ENCODE data around the gene SENP1. TPM values are rescaled to one million over a fixed set of nuclear protein-coding genes. Genes with fewer than 3 reads are reported as not detected.

Gene SENP1
- total RNA-seq, 1 donor from 2014 or later, result 15.1 TPM

DNA sequence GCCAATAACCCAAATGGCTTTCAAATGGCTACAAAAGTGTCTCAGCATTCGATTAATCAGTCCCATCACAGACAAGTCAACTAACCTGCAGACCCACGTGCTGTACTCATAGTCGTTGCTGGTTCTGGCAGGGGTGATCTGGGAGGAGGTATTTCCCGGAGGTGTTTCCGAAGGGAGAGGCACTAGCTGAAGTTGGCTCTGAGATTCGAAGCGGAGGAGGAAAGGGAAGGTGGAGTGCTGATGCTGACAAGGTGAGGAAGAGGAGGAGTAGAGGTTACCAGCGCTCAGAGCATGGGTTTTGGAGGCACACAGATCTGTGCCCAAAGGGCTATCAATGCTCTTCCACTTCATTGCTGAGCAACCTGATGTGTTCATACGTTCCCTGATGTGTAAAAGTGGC is 81.1 kb downstream of the SENP1 start:
- H3K9ac ChIP-seq (ENCODE audit: low read depth in 1 of 3, low read length in 3 of 3), result no peak overlapping the region
- peaks cover 12 to 27% (median 27%) of the 10 kb centered on the region in 3 donors for H3K4me1 ChIP-seq (ENCODE audit: control insufficient read depth in 3 of 3, insufficient read depth in 3 of 3, low read length in 3 of 3)
- no peaks in the 10 kb centered on the region for H3K9me3 ChIP-seq (ENCODE audit: control insufficient read depth in 3 of 3, low read length in 3 of 3)

DNA sequence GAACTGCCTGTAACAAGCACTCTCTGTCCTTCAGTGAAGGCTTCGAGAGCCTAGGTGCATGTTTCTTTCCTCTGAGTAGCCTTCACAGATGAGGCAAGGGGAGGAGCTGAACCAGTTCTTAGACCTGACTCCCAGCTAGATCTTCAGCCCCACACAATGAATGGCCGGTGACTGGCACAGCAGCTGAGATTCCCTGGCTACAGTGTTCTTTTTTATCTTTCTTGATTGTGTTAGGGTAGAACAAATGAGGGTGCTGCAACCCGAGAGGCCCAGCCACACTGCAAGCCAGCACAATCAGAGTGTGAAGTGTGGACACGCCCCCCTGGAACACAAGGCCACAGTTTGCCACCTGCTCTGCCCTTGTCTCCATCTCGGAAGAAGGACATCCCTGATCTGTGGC is 82.5 kb downstream of the SENP1 start:
- Histone ChIP-seq H3K27me3 (ENCODE audit: control insufficient read depth in 3 of 3, insufficient read depth in 3 of 3, low read length in 3 of 3) (peaks cover 0 to 4% (median 3%) of the 10 kb centered on the region in 3 donors), H3K27ac (ENCODE audit: low read depth, low read length) (no peak overlapping the region), H3K4me1 (ENCODE audit: control insufficient read depth in 3 of 3, insufficient read depth in 3 of 3, low read length in 3 of 3) (peaks cover 1 to 14% (median 14%) of the 10 kb centered on the region in 3 donors), H3K36me3 (ENCODE audit: control insufficient read depth in 3 of 3, insufficient read depth in 3 of 3, low read length in 3 of 3) (no peaks in the 10 kb centered on the region), H3K9ac (ENCODE audit: low read depth in 1 of 3, low read length in 3 of 3) (no peak overlapping the region), H3K4me3 (ENCODE audit: low read length in 3 of 3) (no peak overlapping the region), H3K9me3 (ENCODE audit: control insufficient read depth in 3 of 3, low read length in 3 of 3) (no peaks in the 10 kb centered on the region)

More for the DNA sequence above, 81.1 kb downstream of the SENP1 start:
- Histone ChIP-seq H3K36me3 (ENCODE audit: control insufficient read depth in 3 of 3, insufficient read depth in 3 of 3, low read length in 3 of 3) (no peaks in the 10 kb centered on the region), H3K27me3 (ENCODE audit: control insufficient read depth in 3 of 3, insufficient read depth in 3 of 3, low read length in 3 of 3) (peaks cover 0 to 4% (median 3%) of the 10 kb centered on the region in 3 donors), H3K4me3 (ENCODE audit: low read length in 3 of 3) (no peak overlapping the region), H3K27ac (ENCODE audit: low read depth, low read length) (no peak overlapping the region)

DNA sequence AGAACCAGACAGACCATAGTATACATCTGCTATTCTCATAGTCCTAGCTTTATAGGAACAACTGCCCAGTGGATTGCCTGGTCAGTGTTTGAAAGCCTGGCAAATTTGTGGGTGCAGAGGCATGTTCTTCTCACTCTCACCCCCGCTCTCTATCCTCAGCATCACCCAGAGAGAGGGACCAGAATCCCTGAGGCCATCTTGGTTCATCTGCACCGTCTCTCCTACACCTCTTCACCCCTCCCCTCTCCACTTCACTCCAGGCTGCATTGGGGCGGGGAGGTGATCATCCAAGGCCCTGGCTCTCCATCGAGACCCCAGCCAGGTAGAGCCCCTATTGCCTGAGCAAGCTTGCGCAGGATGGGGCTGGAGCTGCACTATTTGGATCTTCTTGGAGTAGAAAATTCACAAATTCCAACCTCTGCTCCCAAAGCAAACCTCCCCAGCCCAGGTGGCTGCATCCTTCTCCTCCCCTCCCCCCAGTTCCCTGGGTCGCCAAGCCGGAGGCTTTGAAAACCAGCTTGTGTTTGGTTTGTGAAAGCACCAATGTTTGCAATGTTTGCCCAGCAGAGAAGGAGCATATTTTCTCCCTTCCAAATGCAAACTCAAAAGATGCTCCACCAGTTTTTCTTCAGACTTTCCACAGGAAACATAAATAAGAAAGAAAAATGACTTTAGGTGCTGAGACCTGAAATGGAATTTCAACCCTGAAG is 83.0 kb downstream of the SENP1 start:
- Histone ChIP-seq H3K4me1 (ENCODE audit: control insufficient read depth in 3 of 3, insufficient read depth in 3 of 3, low read length in 3 of 3) (peaks cover 0 to 14% (median 13%) of the 10 kb centered on the region in 3 donors), H3K36me3 (ENCODE audit: control insufficient read depth in 3 of 3, insufficient read depth in 3 of 3, low read length in 3 of 3) (no peaks in the 10 kb centered on the region), H3K9me3 (ENCODE audit: control insufficient read depth in 3 of 3, low read length in 3 of 3) (no peaks in the 10 kb centered on the region), H3K27ac (ENCODE audit: low read depth, low read length) (no peak overlapping the region), H3K4me3 (ENCODE audit: low read length in 3 of 3) (no peak overlapping the region), H3K27me3 (ENCODE audit: control insufficient read depth in 3 of 3, insufficient read depth in 3 of 3, low read length in 3 of 3) (peaks cover 0 to 4% (median 3%) of the 10 kb centered on the region in 3 donors), H3K9ac (ENCODE audit: low read depth in 1 of 3, low read length in 3 of 3) (no peak overlapping the region)

DNA sequence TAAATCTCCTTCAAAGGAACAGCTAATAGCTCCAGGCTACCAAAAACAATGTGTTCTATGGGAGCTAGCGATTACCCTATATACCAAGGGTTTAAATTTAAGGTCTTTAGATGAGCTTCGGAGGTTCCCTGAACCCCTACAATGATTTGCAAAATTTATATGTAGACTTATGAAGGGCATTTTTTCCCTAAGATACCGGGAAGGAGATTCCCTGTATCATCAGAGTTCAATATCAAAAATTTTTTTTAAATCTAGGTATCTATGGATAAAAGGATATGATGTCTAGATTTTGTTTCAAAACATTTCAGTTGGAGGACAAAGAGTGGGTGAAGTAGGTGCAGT is 83.7 kb downstream of the SENP1 start:
- Histone ChIP-seq H3K4me1 (ENCODE audit: control insufficient read depth in 3 of 3, insufficient read depth in 3 of 3, low read length in 3 of 3) (peaks cover 0 to 14% (median 13%) of the 10 kb centered on the region in 3 donors), H3K27me3 (ENCODE audit: control insufficient read depth in 3 of 3, insufficient read depth in 3 of 3, low read length in 3 of 3) (peaks cover 0 to 8% (median 6%) of the 10 kb centered on the region in 3 donors), H3K9ac (ENCODE audit: low read depth in 1 of 3, low read length in 3 of 3) (no peak overlapping the region), H3K36me3 (ENCODE audit: control insufficient read depth in 3 of 3, insufficient read depth in 3 of 3, low read length in 3 of 3) (no peaks in the 10 kb centered on the region), H3K27ac (ENCODE audit: low read depth, low read length) (no peak overlapping the region), H3K9me3 (ENCODE audit: control insufficient read depth in 3 of 3, low read length in 3 of 3) (no peaks in the 10 kb centered on the region), H3K4me3 (ENCODE audit: low read length in 3 of 3) (no peak overlapping the region)

DNA sequence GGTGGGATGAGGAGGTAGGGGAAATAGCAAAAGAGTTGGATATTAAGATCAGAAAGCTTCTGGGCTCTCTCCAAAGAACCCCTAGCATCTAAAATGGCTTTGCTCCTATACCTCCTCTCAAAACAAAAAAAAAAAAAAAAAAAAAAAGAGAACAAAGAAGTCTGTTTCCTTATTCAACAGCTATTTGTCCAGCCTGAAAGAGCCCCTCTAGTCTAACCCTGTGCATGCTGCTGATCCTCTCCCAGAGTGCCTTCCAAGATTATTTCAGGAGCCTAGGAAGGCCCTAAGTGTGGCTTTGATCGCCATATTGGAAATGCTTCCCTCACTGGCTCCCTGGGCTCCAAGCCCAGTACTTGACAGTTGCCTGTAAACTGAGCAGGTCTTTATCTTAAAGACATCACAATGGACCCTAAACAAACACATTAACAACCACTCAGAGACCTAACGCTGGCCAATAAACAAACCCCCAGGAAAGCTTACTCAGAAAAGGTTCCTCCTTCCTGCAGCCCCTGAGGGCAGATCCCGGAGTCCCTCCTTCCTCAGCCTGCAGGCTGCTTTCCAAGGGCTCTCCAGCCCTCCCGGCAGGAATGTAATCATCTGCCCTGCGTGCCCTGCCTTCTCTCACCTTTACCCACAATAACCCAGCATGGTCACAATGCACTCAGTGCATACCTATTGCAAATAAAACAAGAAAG is 84.2 kb downstream of the SENP1 start:
- Histone ChIP-seq H3K9me3 (ENCODE audit: control insufficient read depth in 3 of 3, low read length in 3 of 3) (no peaks in the 10 kb centered on the region), H3K4me3 (ENCODE audit: low read length in 3 of 3) (no peak overlapping the region), H3K9ac (ENCODE audit: low read depth in 1 of 3, low read length in 3 of 3) (no peak overlapping the region), H3K27me3 (ENCODE audit: control insufficient read depth in 3 of 3, insufficient read depth in 3 of 3, low read length in 3 of 3) (peaks cover 0 to 9% (median 9%) of the 10 kb centered on the region in 3 donors), H3K36me3 (ENCODE audit: control insufficient read depth in 3 of 3, insufficient read depth in 3 of 3, low read length in 3 of 3) (no peaks in the 10 kb centered on the region), H3K27ac (ENCODE audit: low read depth, low read length) (no peak overlapping the region), H3K4me1 (ENCODE audit: control insufficient read depth in 3 of 3, insufficient read depth in 3 of 3, low read length in 3 of 3) (peaks cover 0 to 14% (median 13%) of the 10 kb centered on the region in 3 donors)

DNA sequence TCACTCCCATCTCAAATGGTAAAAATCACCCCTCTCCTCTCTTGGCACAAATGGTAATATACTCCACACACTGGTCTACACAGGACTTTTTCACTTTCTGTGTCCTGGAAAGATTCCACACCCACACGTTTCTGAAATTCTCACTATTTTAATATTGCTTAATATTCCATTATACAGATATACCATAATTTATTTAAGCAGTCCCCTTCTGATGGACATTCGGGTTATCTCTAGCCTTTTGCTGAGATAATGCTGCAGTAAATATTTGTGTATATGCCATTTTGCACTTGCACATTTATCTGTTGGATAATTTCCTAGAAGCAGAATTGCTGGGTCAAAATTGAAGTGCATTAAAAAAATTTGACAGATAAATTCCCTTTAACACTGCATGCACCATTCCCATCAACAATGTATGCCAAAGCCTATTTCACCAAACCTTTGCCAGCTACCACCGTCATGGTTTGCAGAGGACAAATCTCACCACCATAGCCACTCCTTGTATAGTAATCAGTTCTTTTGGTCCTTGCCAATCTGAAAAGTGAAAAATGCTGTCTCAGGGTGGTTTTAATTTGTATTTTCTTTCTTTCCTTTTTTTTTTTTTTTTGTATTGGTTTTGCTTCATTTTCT is 86.1 kb downstream of the SENP1 start:
- H3K4me3 ChIP-seq (ENCODE audit: low read length in 3 of 3), result no peak overlapping the region
- peaks cover 0 to 14% (median 13%) of the 10 kb centered on the region in 3 donors for H3K4me1 ChIP-seq (ENCODE audit: control insufficient read depth in 3 of 3, insufficient read depth in 3 of 3, low read length in 3 of 3)
- H3K27me3 ChIP-seq (ENCODE audit: control insufficient read depth in 3 of 3, insufficient read depth in 3 of 3, low read length in 3 of 3), result peaks cover 0 to 9% (median 5%) of the 10 kb centered on the region in 3 donors
- no peak overlapping the region for H3K27ac ChIP-seq (ENCODE audit: low read depth, low read length)
- no peaks in the 10 kb centered on the region for H3K36me3 ChIP-seq (ENCODE audit: control insufficient read depth in 3 of 3, insufficient read depth in 3 of 3, low read length in 3 of 3)
- no peak overlapping the region for H3K9ac ChIP-seq (ENCODE audit: low read depth in 1 of 3, low read length in 3 of 3)
- no peaks in the 10 kb centered on the region for H3K9me3 ChIP-seq (ENCODE audit: control insufficient read depth in 3 of 3, low read length in 3 of 3)

DNA sequence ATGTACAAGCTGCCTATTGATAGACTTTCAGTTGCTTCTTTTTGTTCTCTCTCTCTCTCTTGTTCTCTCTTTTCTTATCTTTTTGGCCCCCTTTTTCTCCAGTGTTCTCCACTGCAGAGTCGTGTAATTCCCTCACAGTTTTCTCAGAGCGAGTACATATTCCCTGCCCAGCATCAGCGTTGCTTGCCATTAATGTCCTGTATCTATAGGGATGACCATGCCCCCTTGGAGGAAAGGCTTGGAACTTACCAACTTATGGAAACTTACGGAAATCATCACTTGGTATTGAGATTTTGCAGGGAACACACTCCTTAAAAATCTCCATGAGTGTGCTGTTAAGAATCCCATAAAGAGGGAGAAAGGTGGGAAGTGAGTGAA is 87.3 kb downstream of the SENP1 start:
- Histone ChIP-seq H3K27ac (ENCODE audit: low read depth, low read length) (no peak overlapping the region), H3K9me3 (ENCODE audit: control insufficient read depth in 3 of 3, low read length in 3 of 3) (no peaks in the 10 kb centered on the region)

DNA sequence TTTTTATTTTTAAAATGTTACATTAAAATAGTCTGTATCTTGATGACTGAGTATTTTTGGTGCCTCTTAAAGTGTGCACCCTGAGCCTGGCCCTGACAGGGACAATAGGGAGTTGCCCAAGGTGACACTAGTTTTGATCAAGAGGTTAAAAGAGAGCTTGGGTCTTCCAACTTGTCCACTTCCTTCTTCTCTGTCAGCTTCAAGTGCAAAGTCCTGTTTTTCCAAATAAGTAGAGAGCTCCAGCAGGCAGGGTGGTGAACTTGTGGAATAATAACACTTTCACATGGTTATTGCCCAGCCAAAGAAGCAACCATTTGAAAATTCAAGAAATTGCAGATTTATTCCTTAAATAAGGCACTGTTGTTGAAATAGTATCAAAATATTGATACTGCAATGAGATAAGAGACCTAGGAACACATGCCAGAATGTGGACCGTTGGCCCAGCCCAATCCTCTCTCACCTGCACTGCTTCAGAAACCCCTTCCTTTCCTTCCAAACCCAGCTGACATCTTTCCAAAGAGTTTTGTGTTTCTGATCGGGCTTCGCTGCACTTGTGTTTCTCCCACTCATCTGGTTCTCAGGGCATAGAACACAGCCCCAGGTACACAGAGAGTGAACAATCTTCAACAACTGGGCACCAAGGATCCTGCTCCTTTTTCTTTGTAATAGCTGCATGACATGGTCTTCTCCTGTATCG is 87.8 kb downstream of the SENP1 start:
- no peak overlapping the region for H3K9ac ChIP-seq (ENCODE audit: low read depth in 1 of 3, low read length in 3 of 3)
- no peaks in the 10 kb centered on the region for H3K9me3 ChIP-seq (ENCODE audit: control insufficient read depth in 3 of 3, low read length in 3 of 3)
- peaks cover 0 to 3% (median 2%) of the 10 kb centered on the region in 3 donors for H3K4me1 ChIP-seq (ENCODE audit: control insufficient read depth in 3 of 3, insufficient read depth in 3 of 3, low read length in 3 of 3)
- H3K4me3 ChIP-seq (ENCODE audit: low read length in 3 of 3), result no peak overlapping the region
- no peak overlapping the region for H3K27ac ChIP-seq (ENCODE audit: low read depth, low read length)
- H3K36me3 ChIP-seq (ENCODE audit: control insufficient read depth in 3 of 3, insufficient read depth in 3 of 3, low read length in 3 of 3), result no peaks in the 10 kb centered on the region
- peaks cover 0 to 11% (median 5%) of the 10 kb centered on the region in 3 donors for H3K27me3 ChIP-seq (ENCODE audit: control insufficient read depth in 3 of 3, insufficient read depth in 3 of 3, low read length in 3 of 3)

More for the DNA sequence above, 87.3 kb downstream of the SENP1 start:
- Histone ChIP-seq H3K36me3 (ENCODE audit: control insufficient read depth in 3 of 3, insufficient read depth in 3 of 3, low read length in 3 of 3) (no peaks in the 10 kb centered on the region), H3K27me3 (ENCODE audit: control insufficient read depth in 3 of 3, insufficient read depth in 3 of 3, low read length in 3 of 3) (peaks cover 0 to 11% (median 5%) of the 10 kb centered on the region in 3 donors), H3K4me1 (ENCODE audit: control insufficient read depth in 3 of 3, insufficient read depth in 3 of 3, low read length in 3 of 3) (peaks cover 0 to 8% (median 7%) of the 10 kb centered on the region in 3 donors), H3K4me3 (ENCODE audit: low read length in 3 of 3) (no peak overlapping the region), H3K9ac (ENCODE audit: low read depth in 1 of 3, low read length in 3 of 3) (no peak overlapping the region)

DNA sequence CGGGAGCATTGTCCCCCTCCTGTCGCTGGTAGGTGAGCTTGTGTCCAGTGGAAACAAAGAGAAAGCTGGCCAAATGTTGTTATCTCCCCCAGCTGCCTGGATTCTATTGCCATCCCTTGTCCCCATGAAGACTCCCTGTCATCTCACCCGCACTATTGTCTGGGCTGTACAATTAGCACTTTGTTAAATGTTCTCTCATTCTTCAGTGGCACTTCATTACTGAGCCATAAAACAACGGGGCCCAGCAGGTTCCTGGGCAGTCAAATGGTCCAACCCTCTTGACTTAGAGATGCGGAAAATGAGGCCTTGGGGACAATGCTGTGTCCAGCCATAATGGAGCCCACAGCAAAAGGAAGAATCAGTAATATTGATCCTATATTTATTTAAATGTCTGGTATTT is 88.4 kb downstream of the SENP1 start:
- H3K27ac ChIP-seq (ENCODE audit: low read depth, low read length), result no peak overlapping the region
- no peak overlapping the region for H3K9ac ChIP-seq (ENCODE audit: low read depth in 1 of 3, low read length in 3 of 3)
- H3K36me3 ChIP-seq (ENCODE audit: control insufficient read depth in 3 of 3, insufficient read depth in 3 of 3, low read length in 3 of 3), result no peaks in the 10 kb centered on the region
- H3K4me3 ChIP-seq (ENCODE audit: low read length in 3 of 3), result no peak overlapping the region
- peaks cover 0 to 8% (median 5%) of the 10 kb centered on the region in 3 donors for H3K27me3 ChIP-seq (ENCODE audit: control insufficient read depth in 3 of 3, insufficient read depth in 3 of 3, low read length in 3 of 3)
- H3K9me3 ChIP-seq (ENCODE audit: control insufficient read depth in 3 of 3, low read length in 3 of 3), result no peaks in the 10 kb centered on the region
- no peaks in the 10 kb centered on the region for H3K4me1 ChIP-seq (ENCODE audit: control insufficient read depth in 3 of 3, insufficient read depth in 3 of 3, low read length in 3 of 3)

All from skeletal muscle tissue (tissue), 4 donors.